MM.1S (cell line): ENCODE data around the gene PSMC3IP.
"Not testable (repeated sequence)": the region's sequence is repeated elsewhere in the genome, so short reads cannot be mapped to it uniquely, and the experiment has no call there.

Source experiments
- CTCF ChIP-seq: fragments of 300-600 bp; sonication (generic); IDR thresholded peaks from 2 replicates; pipeline ENCODE4 v1.5.1; 2016; ENCODE audit warnings: antibody characterized with exemption, low read length, mixed read lengths
- EZH2 ChIP-seq: fragments of 300-600 bp; sonication (generic); optimal IDR thresholded peaks from 2 replicates; pipeline ENCODE3; 2017; ENCODE audit warnings: low read depth, mild to moderate bottlenecking, antibody characterized with exemption, low read length, mixed read lengths

GRCh38 chr17:42555961-42556617 lies 21.4 kb downstream of the PSMC3IP start:
- TF ChIP-seq EZH2, CTCF: not testable (repeated sequence)
